ENCODE results near the gene NPHP4. TPM values are rescaled to one million over a fixed set of nuclear protein-coding genes. Genes with fewer than 3 reads are reported as not detected.
"Not testable (repeated sequence)": the region's sequence is repeated elsewhere in the genome, so short reads cannot be mapped to it uniquely, and the experiment has no call there.

NPHP4 gene
- total RNA-seq, 2 donors from 2014 or later, result 27.6 to 58.5 TPM

DNA sequence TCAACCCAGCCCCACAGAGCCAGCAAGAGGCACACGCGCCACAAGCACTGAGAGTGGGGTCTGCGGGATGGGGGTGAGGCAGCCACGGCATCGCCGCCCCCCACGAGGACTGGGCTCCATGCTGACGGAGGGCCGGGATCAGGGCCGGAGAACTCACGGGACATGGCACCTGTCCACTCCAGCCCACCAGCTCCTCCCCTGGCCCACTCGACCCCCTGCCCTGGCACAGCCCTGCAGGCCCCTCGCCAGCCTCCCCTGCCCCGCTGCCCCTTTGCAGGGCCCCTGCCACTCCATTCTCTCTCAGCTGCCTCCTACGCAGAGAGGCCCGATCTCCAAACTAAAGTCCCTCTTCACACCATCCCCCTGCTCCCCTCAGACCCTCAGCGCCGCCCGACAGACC is 134.0 kb downstream of the NPHP4 start:
- Mint-ChIP-seq H3K4me3 (no peak overlapping the region), H3K9me3 (no peaks in the 10 kb centered on the region), H3K4me1 (ENCODE audit: low read depth in 2 of 2) (no peaks in the 10 kb centered on the region)

DNA sequence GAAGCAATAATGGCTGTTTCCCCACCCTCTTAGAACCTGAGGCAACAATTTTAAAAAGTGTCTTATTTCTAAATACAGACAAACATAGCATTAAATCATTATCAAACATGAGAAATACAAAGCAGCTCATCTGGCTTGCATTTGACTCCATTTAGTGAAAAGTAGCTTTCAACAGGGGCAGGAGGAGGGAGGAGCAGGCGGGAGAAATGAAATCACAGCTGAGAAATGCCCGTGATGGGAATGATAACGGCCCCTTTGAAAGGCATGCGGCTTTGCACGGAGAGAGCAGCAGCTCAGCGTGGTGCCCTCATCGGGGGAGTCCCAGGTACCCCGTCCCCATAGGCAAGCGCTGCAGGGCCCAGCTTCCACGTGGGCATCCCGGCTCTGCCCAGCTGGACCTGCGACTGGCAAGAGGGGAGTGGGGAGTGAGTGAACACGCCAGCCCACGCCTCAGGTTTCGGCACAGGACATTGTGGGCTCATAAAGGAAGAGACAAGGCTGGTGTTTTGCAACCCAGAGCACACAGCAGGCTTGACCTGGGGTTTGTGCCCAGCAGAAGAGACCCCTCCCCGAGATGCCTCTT is 134.6 kb downstream of the NPHP4 start:
- H3K36me3 Mint-ChIP-seq, result no peaks in the 10 kb centered on the region
- H3K9me3 Mint-ChIP-seq, result no peaks in the 10 kb centered on the region
- H3K27ac Mint-ChIP-seq, result no peak overlapping the region
- H3K4me1 Mint-ChIP-seq (ENCODE audit: low read depth in 2 of 2), result no peaks in the 10 kb centered on the region
- ATAC-seq (no peak), DNase-seq (ENCODE audit: low spot score) (no peak)
- no peaks in the 10 kb centered on the region for H3K27me3 Mint-ChIP-seq
- no peak overlapping the region for H3K4me3 Mint-ChIP-seq

More for the DNA sequence above, 134.0 kb downstream of the NPHP4 start:
- DNase-seq (ENCODE audit: low spot score) (no peak), ATAC-seq (no peak)
- no peak overlapping the region for H3K27ac Mint-ChIP-seq
- no peaks in the 10 kb centered on the region for H3K27me3 Mint-ChIP-seq
- no peaks in the 10 kb centered on the region for H3K36me3 Mint-ChIP-seq

DNA sequence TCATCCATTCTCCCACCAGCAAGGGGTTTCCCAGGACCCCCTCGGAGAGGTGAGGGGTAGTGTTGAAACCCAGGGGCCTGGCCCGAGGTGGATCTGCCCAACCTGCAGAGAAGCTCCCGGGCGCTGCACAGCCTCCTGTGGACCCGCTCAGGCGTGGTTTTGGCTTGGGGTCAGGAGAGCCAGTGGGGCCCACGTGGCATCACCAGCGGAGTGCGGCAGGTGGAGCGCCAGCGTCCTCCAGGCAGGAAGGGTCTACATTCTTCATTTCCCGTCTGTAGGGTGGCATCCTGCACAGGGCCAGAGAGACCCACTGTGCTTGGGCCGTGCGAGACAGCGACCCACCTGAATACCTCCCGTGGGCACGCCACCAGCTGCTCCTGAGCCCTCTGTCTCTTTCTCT is 135.2 kb downstream of the NPHP4 start:
- Mint-ChIP-seq H3K27ac (no peak overlapping the region), H3K4me3 (no peak overlapping the region), H3K36me3 (no peaks in the 10 kb centered on the region), H3K4me1 (ENCODE audit: low read depth in 2 of 2) (no peaks in the 10 kb centered on the region), H3K27me3 (no peaks in the 10 kb centered on the region), H3K9me3 (no peaks in the 10 kb centered on the region)
- DNase-seq (ENCODE audit: low spot score), result no peak
- ATAC-seq, result no peak

- DNase-seq (ENCODE audit: low spot score), result no peak
- Mint-ChIP-seq H3K4me1 (ENCODE audit: low read depth in 2 of 2) (no peaks in the 10 kb centered on the region), H3K27ac (no peak overlapping the region), H3K9me3 (no peaks in the 10 kb centered on the region), H3K27me3 (no peaks in the 10 kb centered on the region), H3K4me3 (no peak overlapping the region), H3K36me3 (no peaks in the 10 kb centered on the region)
- ATAC-seq, result no peak
Measured at GRCh38 chr1:5856246-5856815, 135.9 kb downstream of the NPHP4 start.

GRCh38 chr1:5855196-5855897 is 136.9 kb downstream of the NPHP4 start:
- H3K9me3 Mint-ChIP-seq, result no peaks in the 10 kb centered on the region
- H3K4me3 Mint-ChIP-seq, result no peak overlapping the region
- H3K36me3 Mint-ChIP-seq, result no peaks in the 10 kb centered on the region
- no peak for DNase-seq (ENCODE audit: low spot score)
- no peaks in the 10 kb centered on the region for H3K27me3 Mint-ChIP-seq
- H3K4me1 Mint-ChIP-seq (ENCODE audit: low read depth in 2 of 2), result no peaks in the 10 kb centered on the region
- ATAC-seq, result no peak
- no peak overlapping the region for H3K27ac Mint-ChIP-seq

DNA sequence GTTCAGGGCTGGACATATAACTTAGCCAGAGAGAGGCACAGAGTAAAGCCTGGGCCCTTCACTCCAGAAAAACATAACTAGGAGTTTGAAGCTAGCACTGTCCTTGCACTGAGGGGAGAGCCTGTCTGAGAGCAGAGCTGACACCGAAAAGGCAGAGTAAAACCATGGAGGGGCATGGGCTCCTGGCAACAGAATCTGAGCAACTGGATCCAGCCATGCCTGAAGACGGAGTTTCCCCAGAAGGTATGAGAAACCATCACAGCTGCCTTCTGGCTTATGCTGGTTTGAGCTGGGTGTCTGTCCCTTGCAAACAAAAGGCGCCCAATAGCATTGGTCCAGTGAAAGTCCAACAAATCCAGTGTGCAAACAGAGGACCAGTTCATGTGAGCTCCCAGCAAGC is 137.5 kb downstream of the NPHP4 start:
- ATAC-seq, result no peak
- no peaks in the 10 kb centered on the region for H3K36me3 Mint-ChIP-seq

DNA sequence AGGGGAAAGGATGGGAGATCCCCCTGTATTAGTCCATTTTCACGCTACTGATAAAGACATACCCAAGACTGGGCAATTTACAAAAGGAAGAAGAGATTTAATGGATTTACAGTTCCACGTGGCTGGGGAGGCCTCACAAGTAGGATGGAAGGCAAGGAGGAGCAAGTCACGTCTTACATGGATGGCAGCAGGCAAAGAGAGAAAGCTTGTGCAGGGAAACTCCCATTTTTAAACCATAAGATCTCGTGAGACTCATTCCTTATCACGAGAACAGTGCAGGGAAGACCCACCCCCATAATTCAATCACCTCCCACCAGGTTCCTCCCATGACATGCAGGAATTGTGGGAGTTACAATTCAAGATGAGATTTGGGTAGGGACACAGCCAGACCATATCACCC is 138.4 kb downstream of the NPHP4 start:
- ATAC-seq; H3K9me3 Mint-ChIP-seq; H3K36me3 Mint-ChIP-seq; H3K4me1 Mint-ChIP-seq (ENCODE audit: low read depth in 2 of 2); DNase-seq (ENCODE audit: low spot score); H3K27me3 Mint-ChIP-seq; H3K27ac Mint-ChIP-seq; H3K4me3 Mint-ChIP-seq: not testable (repeated sequence)

More for the DNA sequence above, 137.5 kb downstream of the NPHP4 start:
- no peaks in the 10 kb centered on the region for H3K4me1 Mint-ChIP-seq (ENCODE audit: low read depth in 2 of 2)
- H3K9me3 Mint-ChIP-seq, result no peaks in the 10 kb centered on the region
- no peaks in the 10 kb centered on the region for H3K27me3 Mint-ChIP-seq
- no peak for DNase-seq (ENCODE audit: low spot score)
- no peak overlapping the region for H3K27ac Mint-ChIP-seq
- no peak overlapping the region for H3K4me3 Mint-ChIP-seq

DNA sequence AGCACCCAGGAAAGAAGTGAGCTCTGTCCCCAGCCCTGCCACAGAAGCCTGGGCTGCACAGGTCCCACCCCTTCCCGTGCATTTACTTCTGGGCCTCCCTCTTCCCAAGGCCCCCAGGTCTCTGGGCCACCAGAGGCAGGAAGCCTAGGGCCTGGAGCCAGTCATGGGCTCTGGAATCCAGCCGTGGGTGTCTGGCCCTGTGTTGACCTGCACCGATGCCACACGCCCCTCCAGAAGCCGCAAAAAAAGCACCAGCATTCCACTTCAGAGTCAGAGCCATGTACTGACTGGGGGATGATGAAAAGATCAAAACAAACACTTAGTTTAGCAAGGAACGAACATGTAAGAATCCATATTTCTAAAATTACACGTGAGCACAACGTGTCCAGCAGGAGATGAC is 141.7 kb downstream of the NPHP4 start:
- Mint-ChIP-seq H3K4me1 (ENCODE audit: low read depth in 2 of 2) (no peaks in the 10 kb centered on the region), H3K4me3 (no peak overlapping the region), H3K9me3 (no peaks in the 10 kb centered on the region), H3K36me3 (no peaks in the 10 kb centered on the region), H3K27me3 (peaks cover 0 to 7% of the 10 kb centered on the region in 2 donors), H3K27ac (no peak overlapping the region)
- ATAC-seq (no peak), DNase-seq (ENCODE audit: low spot score) (no peak)

DNA sequence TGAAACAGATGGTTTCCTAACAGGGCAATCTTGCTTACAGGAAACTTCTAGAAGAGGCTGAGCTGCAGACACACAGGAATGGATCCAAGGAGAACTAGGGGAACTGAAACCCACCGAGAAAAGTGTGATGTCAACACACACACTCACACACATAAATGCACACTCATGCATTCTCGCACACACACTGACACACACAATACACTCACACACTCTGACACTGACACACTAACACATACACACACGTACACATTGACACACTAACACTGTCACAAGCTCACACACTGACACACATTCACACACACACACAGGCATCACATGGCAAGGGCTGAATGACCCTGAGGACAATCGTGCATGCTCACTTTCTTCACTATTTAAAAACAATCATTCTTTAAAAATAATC is 142.7 kb downstream of the NPHP4 start:
- H3K9me3 Mint-ChIP-seq, result no peaks in the 10 kb centered on the region
- no peak for DNase-seq (ENCODE audit: low spot score)
- peaks cover 0 to 7% of the 10 kb centered on the region in 2 donors for H3K27me3 Mint-ChIP-seq
- H3K36me3 Mint-ChIP-seq, result no peaks in the 10 kb centered on the region
- no peak overlapping the region for H3K27ac Mint-ChIP-seq
- no peak for ATAC-seq
- no peak overlapping the region for H3K4me3 Mint-ChIP-seq
- H3K4me1 Mint-ChIP-seq (ENCODE audit: low read depth in 2 of 2), result no peaks in the 10 kb centered on the region

DNA sequence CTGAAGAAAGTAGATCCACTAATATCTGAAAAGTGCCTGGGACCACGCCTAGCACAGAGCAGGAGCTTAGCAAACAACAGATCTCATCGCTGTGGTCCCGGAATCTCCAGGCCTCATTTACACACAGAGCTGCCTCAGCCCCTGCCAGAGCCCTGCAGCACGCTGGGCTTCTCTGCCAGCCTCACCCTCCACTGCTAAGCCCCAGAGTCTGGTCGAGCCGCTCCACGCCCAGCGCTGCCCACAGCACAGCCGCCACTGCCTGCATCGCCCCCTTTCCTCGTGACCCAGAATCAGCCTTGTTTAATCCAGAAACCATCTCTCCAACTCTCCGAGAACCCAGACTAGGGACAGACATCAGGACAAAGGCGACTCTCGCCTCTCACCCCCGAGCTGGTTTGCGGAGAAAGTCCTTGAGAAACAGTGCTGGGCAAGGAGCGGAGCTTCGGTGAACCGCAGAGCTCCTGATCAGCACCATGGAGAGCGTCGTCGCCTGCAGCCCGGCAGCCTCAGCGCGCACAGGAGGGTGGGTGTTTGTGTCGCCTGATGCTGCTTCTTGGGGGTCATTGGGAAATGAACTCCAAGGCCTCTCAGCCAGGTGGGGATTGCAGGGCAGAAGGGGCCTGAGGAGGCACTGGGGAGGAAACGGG is 145.1 kb downstream of the NPHP4 start:
- no peaks in the 10 kb centered on the region for H3K4me1 Mint-ChIP-seq (ENCODE audit: low read depth in 2 of 2)
- no peak for ATAC-seq
- peaks cover 0 to 7% of the 10 kb centered on the region in 2 donors for H3K27me3 Mint-ChIP-seq
- no peak overlapping the region for H3K27ac Mint-ChIP-seq
- no peak overlapping the region for H3K4me3 Mint-ChIP-seq
- H3K9me3 Mint-ChIP-seq, result no peaks in the 10 kb centered on the region
- no peak for DNase-seq (ENCODE audit: low spot score)
- H3K36me3 Mint-ChIP-seq, result no peaks in the 10 kb centered on the region

DNA sequence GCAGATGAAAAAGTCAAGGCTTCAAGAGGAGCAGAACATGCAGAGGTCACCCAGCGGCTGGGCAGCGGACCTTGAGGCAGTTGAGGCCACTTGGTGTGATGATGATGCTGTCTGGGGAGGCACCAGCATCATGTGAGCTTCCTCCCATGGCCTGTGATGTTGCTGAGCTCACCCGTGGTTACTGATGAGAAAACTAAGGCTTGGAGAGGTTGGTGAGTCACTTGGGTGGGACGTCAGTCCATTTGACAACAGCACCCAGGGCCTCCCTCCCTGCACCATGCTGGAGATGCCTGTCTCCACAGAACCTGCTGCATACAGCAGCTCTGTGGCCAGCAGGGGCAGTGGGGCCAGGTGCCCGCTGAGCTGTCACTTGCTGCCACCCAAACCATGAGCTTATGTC is 146.8 kb downstream of the NPHP4 start:
- peaks cover 0 to 7% of the 10 kb centered on the region in 2 donors for H3K27me3 Mint-ChIP-seq
- DNase-seq (ENCODE audit: low spot score) (no peak), ATAC-seq (no peak)
- H3K9me3 Mint-ChIP-seq, result no peaks in the 10 kb centered on the region
- no peak overlapping the region for H3K27ac Mint-ChIP-seq
- H3K4me3 Mint-ChIP-seq, result no peak overlapping the region
- no peaks in the 10 kb centered on the region for H3K4me1 Mint-ChIP-seq (ENCODE audit: low read depth in 2 of 2)
- H3K36me3 Mint-ChIP-seq, result no peaks in the 10 kb centered on the region

- H3K27ac Mint-ChIP-seq, result no peak overlapping the region
- no peaks in the 10 kb centered on the region for H3K9me3 Mint-ChIP-seq
- DNase-seq (ENCODE audit: low spot score) (no peak), ATAC-seq (no peak)
- peaks cover 0 to 4% of the 10 kb centered on the region in 2 donors for H3K27me3 Mint-ChIP-seq
- H3K4me3 Mint-ChIP-seq, result no peak overlapping the region
- H3K4me1 Mint-ChIP-seq (ENCODE audit: low read depth in 2 of 2), result no peaks in the 10 kb centered on the region
- no peaks in the 10 kb centered on the region for H3K36me3 Mint-ChIP-seq
Measured at GRCh38 chr1:5844442-5844841, 147.8 kb downstream of the NPHP4 start.

DNA sequence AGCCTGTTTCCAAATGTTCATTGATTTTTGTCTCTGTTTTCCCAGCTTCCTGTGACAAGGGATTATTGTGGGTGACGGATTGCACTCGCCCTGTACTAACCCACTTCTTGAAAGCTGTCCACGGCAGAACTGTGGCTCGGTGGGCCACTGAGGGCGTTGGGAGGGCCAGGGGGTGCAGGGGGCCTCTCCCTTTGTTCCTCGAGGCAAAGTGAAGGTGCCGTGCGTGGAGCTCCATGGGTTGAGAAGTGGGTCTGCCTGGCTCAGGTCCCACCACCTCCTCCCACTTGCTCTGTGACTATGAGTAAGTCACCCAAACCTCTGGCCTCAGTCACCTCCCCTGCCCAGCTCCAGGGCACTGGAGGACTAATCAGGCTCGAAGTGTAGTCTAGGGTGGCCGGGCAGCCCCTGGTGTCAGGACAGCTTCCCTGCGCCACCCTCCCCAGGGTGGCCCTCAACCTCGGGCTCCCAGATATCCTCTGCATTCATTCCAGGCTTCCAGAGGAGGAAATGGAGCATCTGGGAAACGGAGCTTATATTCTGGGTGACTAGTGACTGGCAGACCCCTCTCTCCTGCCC is 148.6 kb downstream of the NPHP4 start:
- H3K4me3 Mint-ChIP-seq, result no peak overlapping the region
- no peaks in the 10 kb centered on the region for H3K36me3 Mint-ChIP-seq
- no peaks in the 10 kb centered on the region for H3K4me1 Mint-ChIP-seq (ENCODE audit: low read depth in 2 of 2)
- H3K9me3 Mint-ChIP-seq, result no peaks in the 10 kb centered on the region
- H3K27ac Mint-ChIP-seq, result no peak overlapping the region
- DNase-seq (ENCODE audit: low spot score) (no peak), ATAC-seq (no peak)
- peaks cover 0 to 4% of the 10 kb centered on the region in 2 donors for H3K27me3 Mint-ChIP-seq

- Mint-ChIP-seq H3K4me1 (ENCODE audit: low read depth in 2 of 2) (no peaks in the 10 kb centered on the region), H3K27me3 (peaks cover 0 to 4% of the 10 kb centered on the region in 2 donors), H3K36me3 (no peaks in the 10 kb centered on the region), H3K27ac (no peak overlapping the region), H3K4me3 (no peak overlapping the region), H3K9me3 (no peaks in the 10 kb centered on the region)
- no peak for ATAC-seq
- DNase-seq (ENCODE audit: low spot score), result no peak
Measured at GRCh38 chr1:5842679-5843078, 149.5 kb downstream of the NPHP4 start.
